Ishikawa (cell line): ENCODE results near the gene CPEB3.

ENCODE experiments used
- CEBPB ChIP-seq: IDR thresholded peaks from 2 replicates; pipeline ENCODE4 v1.6.1; 2012
- CREB1 ChIP-seq: IDR thresholded peaks from 2 replicates; pipeline ENCODE4 v1.6.1; 2012; ENCODE audit warnings: low read depth
- EGR1 ChIP-seq: IDR thresholded peaks from 2 replicates; pipeline ENCODE4 v1.6.1; 2012
- EP300 ChIP-seq: IDR thresholded peaks from 2 replicates; pipeline ENCODE4 v1.6.1; 2012; ENCODE audit warnings: borderline replicate concordance
- FOXM1 ChIP-seq: IDR thresholded peaks from 2 replicates; pipeline ENCODE4 v1.6.1; 2012; ENCODE audit warnings: low read depth, borderline replicate concordance
- NFIC ChIP-seq: IDR thresholded peaks from 2 replicates; pipeline ENCODE4 v1.6.1; 2012
- RAD21 ChIP-seq: IDR thresholded peaks from 2 replicates; pipeline ENCODE4 v1.6.1; 2012; ENCODE audit warnings: low read depth
- REST ChIP-seq: IDR thresholded peaks from 2 replicates; pipeline ENCODE4 v1.6.1; 2012; ENCODE audit warnings: low read depth, mild to moderate bottlenecking
- TAF1 ChIP-seq: IDR thresholded peaks from 2 replicates; pipeline ENCODE4 v1.6.1; 2012; ENCODE audit warnings: low read depth, mild to moderate bottlenecking
- TCF12 ChIP-seq: IDR thresholded peaks from 2 replicates; pipeline ENCODE4 v1.6.1; 2012; ENCODE audit warnings: low read depth
- TEAD4 ChIP-seq: IDR thresholded peaks from 2 replicates; pipeline ENCODE4 v1.6.1; 2012
- USF1 ChIP-seq: IDR thresholded peaks from 2 replicates; pipeline ENCODE4 v1.6.1; 2012
- YY1 ChIP-seq: IDR thresholded peaks from 2 replicates; pipeline ENCODE4 v1.6.1; 2012; ENCODE audit warnings: low read depth
- ZBTB7A ChIP-seq: IDR thresholded peaks from 2 replicates; pipeline ENCODE4 v1.6.1; 2012; ENCODE audit warnings: low read depth
- TF ChIP-seq, protein P1 (sequence below): IDR thresholded peaks from 2 replicates; pipeline ENCODE4 v1.6.1; 2012

Gene CPEB3

DNA sequence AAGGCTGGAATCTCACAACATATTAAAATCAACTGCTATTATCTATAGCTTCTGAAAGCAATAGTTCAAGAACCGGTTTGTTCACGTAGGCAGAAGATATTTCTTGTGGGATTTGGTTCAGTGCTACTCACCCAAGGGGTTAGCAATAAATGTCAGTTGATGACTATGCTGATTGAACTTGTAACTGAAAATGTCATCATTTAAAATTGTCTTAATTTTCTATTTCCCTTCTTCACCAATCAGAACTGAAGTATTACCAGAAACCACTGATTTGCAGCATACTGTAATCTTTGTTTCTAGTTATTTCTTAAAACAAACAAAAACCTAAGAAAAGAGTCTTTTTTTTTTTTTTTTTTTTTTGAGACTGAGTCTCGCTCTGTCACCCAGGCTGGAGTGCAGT, 46.1 kb downstream of the CPEB3 start:
- TF ChIP-seq YY1 (no peak), CEBPB (no peak), NFIC (no peak), ZBTB7A (no peak), EP300 (no peak), TAF1 (no peak), EGR1 (no peak), TCF12 (no peak), FOXM1 (no peak), CREB1 (no peak), REST (no peak)
- TF ChIP-seq, protein P1, sequence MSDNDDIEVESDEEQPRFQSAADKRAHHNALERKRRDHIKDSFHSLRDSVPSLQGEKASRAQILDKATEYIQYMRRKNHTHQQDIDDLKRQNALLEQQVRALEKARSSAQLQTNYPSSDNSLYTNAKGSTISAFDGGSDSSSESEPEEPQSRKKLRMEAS, result no peak

GRCh38 chr10:92242910-92243671, 47.8 kb downstream of the CPEB3 start:
- TF ChIP-seq, protein P1, result 0 out of 2 replicates have a peak, but pooled peaks have one; percentile 46
- TF ChIP-seq TCF12, result no peak

GRCh38 chr10:92242380-92242779, 48.5 kb downstream of the CPEB3 start:
- TF ChIP-seq CREB1, result no peak
- TF ChIP-seq EP300, result no peak
- no peak for TF ChIP-seq TEAD4
- TF ChIP-seq TCF12, result no peak
- TF ChIP-seq CEBPB, result no peak
- TF ChIP-seq USF1, result no peak
- TF ChIP-seq REST, result no peak
- TF ChIP-seq ZBTB7A, result no peak
- TF ChIP-seq YY1, result no peak
- no peak for TF ChIP-seq NFIC
- TF ChIP-seq FOXM1, result no peak
- TF ChIP-seq, protein P1, result no peak

GRCh38 chr10:92241501-92241900, 49.4 kb downstream of the CPEB3 start:
- no peak for TF ChIP-seq TEAD4
- no peak for TF ChIP-seq CEBPB
- no peak for TF ChIP-seq USF1
- no peak for TF ChIP-seq TCF12
- TF ChIP-seq, protein P1, result no peak

GRCh38 chr10:92241158-92241500, 49.7 kb downstream of the CPEB3 start:
- TF ChIP-seq CREB1, result no peak
- TF ChIP-seq TCF12, result no peak
- no peak for TF ChIP-seq EGR1
- no peak for TF ChIP-seq USF1
- no peak for TF ChIP-seq TAF1
- no peak for TF ChIP-seq RAD21
- TF ChIP-seq, protein P1, result no peak
- TF ChIP-seq EP300, result no peak
- no peak for TF ChIP-seq REST
